ENCODE results near the gene CRTC3.

- TF ChIP-seq POLR2A (IDR thresholded peaks at IDR 0.05; ENCODE audit: extremely low read depth, insufficient read length) (no peak), CTCF (IDR thresholded peaks at IDR 0.05; ENCODE audit: low read depth, low read length) (no peak), MAX (IDR thresholded peaks at IDR 0.05; ENCODE audit: low read depth, low read length) (peak; percentile 42), MYC (IDR thresholded peaks at IDR 0.05; ENCODE audit: low read depth, low read length) (no peak; the same call in 1 of the 2 replicates)
Observed at GRCh38 chr15:90530250-90531051, 728 bp downstream of the CRTC3 start.

Measured in NB4 (cell line).